HL-60 (cell line): ENCODE results near the gene TBCD.

Experiments used
- DNase-seq, 2 experiments: peaks; one replicate each; pipeline ENCODE4 v3.0.0-alpha.2; 2010 to 2020; ENCODE audit warnings: low read depth in 1 of 2, low spot score in 1 of 2
- H3K27ac ChIP-seq: fragments of 250-450 bp; sonication (Bioruptor Pico); replicated peaks from 2 replicates; pipeline ENCODE4 v1.5.1; 2020; ENCODE audit warnings: mild to moderate bottlenecking, moderate library complexity
- H3K27me3 ChIP-seq: fragments of 250-450 bp; sonication (Bioruptor Pico); 2 replicates; pipeline ENCODE4 v1.5.1; 2021; ENCODE audit warnings: mild to moderate bottlenecking, moderate library complexity; ENCODE audit not compliant: insufficient read depth, poor library complexity, severe bottlenecking
- H3K4me3 ChIP-seq: replicated peaks from 2 replicates; pipeline ENCODE4 v1.5.1; 2011; ENCODE audit warnings: mild to moderate bottlenecking, control low read depth, low read length; ENCODE audit not compliant: insufficient read depth
- CTCF ChIP-seq: IDR thresholded peaks from one replicate; pipeline ENCODE4 v1.5.1; 2011; ENCODE audit warnings: low read length, control low read depth, inconsistent platforms; ENCODE audit not compliant: insufficient read depth
- GABPA ChIP-seq: IDR thresholded peaks from 2 replicates; pipeline ENCODE4 v1.6.1; 2012; ENCODE audit warnings: low read depth
- POLR2AphosphoS5 ChIP-seq: IDR thresholded peaks from 2 replicates; pipeline ENCODE4 v1.6.1; 2012; ENCODE audit warnings: low read depth
- REST ChIP-seq: IDR thresholded peaks from 2 replicates; pipeline ENCODE4 v1.6.1; 2012; ENCODE audit warnings: low read depth; ENCODE audit not compliant: insufficient replicate concordance
- SPI1 ChIP-seq: IDR thresholded peaks from 2 replicates; pipeline ENCODE4 v1.6.1; 2012; ENCODE audit warnings: low read depth, mild to moderate bottlenecking, borderline replicate concordance

TBCD gene

GRCh38 chr17:82703935-82704865 lies 47.7 kb upstream of the TBCD start:
- TF ChIP-seq SPI1: no peak
- Histone ChIP-seq H3K27me3 (no peaks in the 10 kb centered on the region), H3K27ac (no peak overlapping the region), H3K4me3 (no peak overlapping the region)
- no peak for DNase-seq

GRCh38 chr17:82704886-82705285 lies 47.0 kb upstream of the TBCD start:
- Histone ChIP-seq H3K27me3 (no peaks in the 10 kb centered on the region), H3K27ac (no peak overlapping the region), H3K4me3 (no peak overlapping the region)
- no peak for DNase-seq
- no peak for TF ChIP-seq CTCF
- no peak for TF ChIP-seq GABPA
- TF ChIP-seq REST: no peak
- TF ChIP-seq SPI1: no peak
- TF ChIP-seq POLR2AphosphoS5: no peak

GRCh38 chr17:82705756-82706155 lies 46.1 kb upstream of the TBCD start:
- H3K4me3 ChIP-seq: no peak overlapping the region
- no peak overlapping the region for H3K27ac ChIP-seq
- no peaks in the 10 kb centered on the region for H3K27me3 ChIP-seq
- DNase-seq: no peak
- TF ChIP-seq CTCF: no peak
- no peak for TF ChIP-seq POLR2AphosphoS5
- TF ChIP-seq GABPA: no peak
- no peak for TF ChIP-seq REST
- TF ChIP-seq SPI1: no peak

GRCh38 chr17:82709024-82709675 lies 42.7 kb upstream of the TBCD start:
- no peaks in the 10 kb centered on the region for H3K27me3 ChIP-seq
- no peak overlapping the region for H3K27ac ChIP-seq
- no peak overlapping the region for H3K4me3 ChIP-seq
- DNase-seq: no peak
- TF ChIP-seq REST: no peak
- no peak for TF ChIP-seq SPI1
- no peak for TF ChIP-seq POLR2AphosphoS5
- no peak for TF ChIP-seq GABPA
- TF ChIP-seq CTCF: no peak
